ENCODE measurements around the gene MED27.

Gene MED27

DNA sequence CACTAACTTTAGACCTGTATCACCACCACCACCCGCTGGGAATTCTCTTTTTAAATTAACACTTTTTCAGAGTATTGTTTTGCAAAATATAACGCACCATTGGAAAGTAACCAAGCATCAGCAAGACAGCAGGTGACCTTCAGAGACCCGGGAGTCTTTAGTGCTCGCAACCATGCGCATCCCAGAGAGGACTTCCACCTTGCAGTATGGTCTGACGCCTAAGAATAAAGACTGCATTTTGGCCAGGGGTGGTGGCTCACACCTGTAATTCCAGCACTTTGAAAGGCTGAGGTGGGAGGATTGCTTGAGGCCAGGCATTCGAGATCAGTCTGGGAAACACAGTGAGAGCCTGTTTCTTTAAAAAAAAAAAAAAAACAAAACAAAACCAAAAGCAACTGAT is 113.8 kb downstream of the MED27 start:
- DNase-seq (ENCODE audit: low read depth), result no peak

DNA sequence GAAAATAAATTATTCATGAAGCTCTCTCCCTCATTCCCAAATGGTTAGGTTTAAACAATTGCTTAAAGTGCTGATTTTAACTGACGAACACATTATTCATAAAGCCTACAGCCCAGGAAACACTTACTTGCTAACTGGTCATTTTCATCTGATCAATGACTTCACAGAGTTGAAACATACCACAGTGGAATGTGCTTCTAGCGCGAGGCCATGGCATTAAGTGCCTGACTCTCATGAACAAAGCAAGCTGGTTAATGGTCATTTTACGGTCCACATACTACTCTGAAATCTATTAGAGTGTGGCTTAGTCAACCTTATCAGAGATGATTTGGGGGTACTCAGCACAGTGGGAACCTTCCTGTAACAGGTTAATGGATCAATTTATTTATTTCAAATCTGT is 114.6 kb downstream of the MED27 start:
- no peak for DNase-seq (ENCODE audit: low read depth)

DNA sequence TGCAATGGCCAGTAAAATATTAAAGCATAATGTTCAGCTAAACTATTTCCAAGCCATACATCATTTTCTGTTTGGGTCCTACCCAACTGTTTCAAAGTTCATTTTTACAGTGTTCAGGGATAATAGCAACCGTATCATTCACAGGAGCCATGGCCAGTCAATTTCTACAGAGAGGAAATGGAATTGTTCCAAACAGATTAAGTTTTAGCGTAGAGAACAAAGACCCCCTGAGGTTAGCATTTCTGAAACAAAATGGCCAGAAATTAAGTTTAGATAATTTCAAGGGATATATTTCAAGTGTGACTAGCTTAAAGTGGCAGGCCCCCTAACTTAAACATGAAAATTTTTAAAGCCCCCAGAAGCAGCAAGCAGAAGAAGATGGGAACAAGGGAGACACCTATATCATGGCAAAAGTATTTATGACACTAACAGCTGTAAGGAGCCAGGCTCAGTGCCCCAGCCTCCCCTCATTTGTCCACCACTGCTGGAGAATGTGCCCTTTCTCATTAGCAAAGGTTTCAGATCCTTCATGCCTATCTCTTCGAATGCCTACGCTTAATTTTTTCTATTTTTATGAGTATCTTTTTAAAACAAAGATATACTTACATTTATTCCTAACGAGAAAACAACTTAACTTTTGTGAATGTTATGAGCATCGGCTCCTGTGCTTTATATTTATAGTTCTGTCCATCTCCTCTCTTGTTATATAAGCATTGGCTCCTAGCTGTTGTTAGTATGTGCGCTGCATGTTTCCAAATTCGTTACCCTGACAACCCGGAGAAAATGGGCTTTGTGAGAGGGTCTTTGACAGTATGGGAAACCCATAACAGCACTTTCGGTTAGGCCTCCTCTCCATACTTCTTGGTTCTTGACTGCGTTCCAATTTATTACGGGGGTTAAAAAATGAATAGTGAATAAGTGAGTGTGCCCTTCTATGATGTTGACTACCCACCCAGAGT is 116.3 kb downstream of the MED27 start:
- DNase-seq (ENCODE audit: low read depth), result no peak

DNA sequence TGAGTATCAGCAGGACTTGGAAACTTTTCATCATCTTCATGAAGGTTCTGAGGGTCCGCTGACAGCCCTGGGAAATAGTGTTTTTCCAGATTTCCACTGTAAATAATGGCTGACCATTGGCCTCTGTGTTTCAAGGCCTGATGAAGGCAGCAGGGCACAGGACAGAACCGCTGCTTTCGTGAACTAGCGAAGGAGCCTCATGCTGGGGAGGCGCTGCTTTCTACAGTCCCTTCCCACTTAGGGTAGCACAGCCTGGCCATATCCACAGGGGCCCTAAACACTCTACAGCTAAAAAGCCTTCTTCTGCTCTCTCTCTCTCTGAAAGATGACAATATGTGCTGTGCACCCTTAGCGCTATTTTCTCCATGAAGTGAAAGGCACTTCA is 118.2 kb downstream of the MED27 start:
- no peak for DNase-seq (ENCODE audit: low read depth)

DNA sequence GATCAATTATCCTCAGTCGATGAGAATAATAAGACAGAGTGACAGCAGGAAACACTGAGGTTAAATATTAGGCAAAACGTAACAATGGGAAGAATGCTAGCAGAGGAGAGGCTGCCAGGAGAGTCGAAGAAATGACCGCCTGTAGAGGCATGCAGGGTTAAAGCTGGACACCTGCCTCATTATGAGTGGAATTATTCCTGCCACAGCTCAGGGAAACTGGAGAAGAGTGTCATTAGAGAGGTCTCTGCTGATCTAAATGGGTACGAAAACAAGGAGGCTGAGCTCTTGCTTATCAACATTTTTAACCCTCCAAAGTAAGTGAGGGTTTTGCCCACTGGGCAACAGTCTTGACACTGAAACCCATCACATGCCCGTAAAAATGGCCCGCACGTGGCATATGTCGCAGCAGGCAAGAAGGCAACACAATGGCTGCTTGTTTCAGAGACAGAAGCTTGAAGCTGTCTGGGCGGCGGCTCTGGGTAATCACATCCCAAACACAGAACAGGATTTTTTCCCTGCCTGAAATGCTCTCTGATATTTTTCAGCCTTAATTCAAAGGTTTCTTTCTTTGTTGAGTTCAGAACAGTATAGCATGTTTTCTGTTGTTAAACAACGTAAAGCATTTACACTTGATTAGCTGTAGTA is 118.7 kb downstream of the MED27 start:
- DNase-seq (ENCODE audit: low read depth), result no peak

DNA sequence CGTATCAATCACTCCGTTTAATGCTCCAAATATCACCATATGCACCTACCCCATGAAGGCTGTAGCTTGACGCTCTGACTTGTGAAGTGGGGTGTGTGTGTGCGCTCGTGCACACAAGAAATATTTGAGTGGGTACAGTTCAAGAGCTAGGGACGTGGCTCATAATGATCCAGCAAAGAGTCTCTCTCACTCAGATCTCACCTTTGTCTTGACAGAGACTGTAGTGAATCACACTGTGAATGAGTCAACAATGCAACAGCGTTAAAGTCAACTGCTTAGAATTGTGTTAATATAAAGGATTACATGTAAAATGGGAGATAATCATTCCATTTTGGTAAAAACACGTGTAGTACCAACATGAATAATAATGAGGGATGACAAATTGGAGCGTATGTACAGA is 119.4 kb downstream of the MED27 start:
- DNase-seq (ENCODE audit: low read depth), result peak; percentile 59

DNA sequence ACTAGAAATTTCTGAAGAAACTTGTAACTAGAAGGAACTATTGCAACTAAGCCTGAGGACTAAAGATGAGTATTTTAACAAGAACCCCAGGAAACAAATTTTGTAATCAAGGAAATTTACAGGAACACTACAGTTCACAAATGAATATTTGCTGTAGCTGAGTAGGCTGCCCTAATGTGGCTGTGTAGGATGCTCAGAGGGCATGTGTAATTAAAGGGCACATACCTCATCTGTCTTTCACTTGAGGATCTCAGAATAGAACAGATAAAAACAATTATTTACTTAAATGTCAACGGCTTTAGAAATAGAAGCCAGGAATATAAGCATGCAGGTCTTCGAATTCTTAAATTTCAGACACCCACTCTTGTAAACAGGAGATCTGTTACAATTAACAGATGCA is 119.8 kb downstream of the MED27 start:
- DNase-seq (ENCODE audit: low read depth), result no peak

DNA sequence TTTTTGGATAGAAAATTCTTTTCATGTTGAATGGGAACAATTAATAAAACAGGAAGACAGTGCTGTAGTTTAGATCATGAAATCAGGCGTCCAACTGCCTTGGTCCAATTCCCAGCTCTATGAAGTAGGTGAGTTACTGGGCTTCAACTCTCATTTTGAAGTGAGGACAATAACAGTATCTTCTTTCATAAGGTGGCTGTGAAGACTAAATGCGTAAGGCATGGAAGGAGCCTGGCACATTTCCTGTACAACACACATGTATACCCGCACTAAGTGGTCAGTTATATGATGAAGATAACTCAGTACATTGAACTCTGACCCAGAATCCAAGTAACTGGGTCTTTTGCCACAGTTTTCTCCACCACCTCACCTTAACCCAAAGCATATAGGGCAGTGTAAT is 120.6 kb downstream of the MED27 start:
- no peak for DNase-seq (ENCODE audit: low read depth)

DNA sequence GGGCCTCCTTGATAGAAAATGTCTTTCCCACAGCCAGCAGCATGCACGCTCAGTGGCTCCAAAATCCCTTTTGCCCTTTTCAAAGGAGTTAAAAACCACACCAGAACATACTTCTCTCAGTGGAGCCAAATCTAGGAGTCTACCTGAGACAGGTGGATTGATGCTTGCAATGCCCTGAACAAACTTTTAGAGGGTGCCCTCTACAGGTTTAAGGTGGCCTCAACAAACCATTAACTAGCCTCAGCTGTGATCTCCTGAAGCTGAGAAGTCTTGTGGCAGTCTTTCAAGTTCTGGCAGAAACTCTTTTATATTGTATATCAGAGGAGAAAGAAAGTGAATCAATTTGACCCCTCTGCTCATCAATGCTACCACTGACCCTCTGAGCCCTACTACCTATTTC is 125.4 kb downstream of the MED27 start:
- peak; percentile 15 for DNase-seq (ENCODE audit: low read depth)

DNA sequence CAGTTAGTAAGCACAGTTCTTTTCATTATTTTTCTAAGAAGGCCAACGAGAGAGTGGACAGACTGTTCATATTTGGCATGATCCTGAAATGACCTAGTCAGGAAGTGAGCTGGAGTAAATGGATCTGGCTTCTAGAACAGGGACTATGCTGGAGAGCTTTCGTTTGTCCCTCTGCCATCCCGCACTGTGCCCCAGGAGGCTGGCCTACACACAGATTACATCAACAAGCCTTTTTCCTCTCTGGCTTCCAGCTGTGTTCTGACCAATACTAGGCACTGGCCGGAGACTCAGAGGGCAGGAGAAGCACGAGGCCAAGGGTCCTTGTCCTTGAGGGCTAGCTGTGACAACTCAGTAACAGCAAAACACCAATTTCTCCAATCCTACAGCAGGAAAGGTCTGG is 127.8 kb downstream of the MED27 start:
- no peak for DNase-seq (ENCODE audit: low read depth)

DNA sequence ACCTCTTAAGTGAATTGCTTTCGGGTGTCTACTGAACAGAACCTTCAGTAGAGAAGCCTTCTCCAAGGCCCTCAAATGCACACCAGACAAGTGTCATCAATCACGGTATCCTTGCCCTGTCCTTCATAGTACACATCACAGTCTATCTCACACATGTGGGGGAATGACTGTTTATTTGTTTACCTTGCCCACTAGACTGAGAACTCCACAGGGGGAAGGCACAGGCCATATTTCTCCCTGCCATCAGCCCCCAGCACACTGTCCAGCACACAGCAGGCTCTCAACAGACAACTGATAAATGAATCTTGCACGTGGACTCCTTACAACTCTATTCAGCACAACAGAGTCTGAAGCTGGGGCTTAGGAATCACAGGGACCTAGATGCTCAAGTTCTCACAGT is 128.5 kb downstream of the MED27 start:
- no peak for DNase-seq (ENCODE audit: low read depth)

DNA sequence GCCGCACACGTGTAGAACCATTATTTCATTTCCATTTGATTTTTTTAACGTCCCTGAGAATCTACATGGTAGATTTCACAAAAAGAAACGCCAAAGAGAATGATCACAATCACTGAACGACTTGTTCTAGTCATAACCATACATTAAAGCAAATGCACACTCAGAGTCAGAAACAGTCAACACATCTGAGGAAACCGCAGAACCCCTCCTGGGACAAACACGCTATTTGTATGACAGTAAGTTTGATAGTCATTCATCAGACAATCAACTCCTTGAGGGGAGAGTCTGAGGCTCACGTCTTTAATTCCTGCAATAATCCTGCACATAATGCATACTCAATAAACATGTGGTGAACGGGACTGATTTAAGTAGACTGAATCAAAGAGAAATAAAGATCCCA is 129.2 kb downstream of the MED27 start:
- DNase-seq (ENCODE audit: low read depth), result no peak

DNA sequence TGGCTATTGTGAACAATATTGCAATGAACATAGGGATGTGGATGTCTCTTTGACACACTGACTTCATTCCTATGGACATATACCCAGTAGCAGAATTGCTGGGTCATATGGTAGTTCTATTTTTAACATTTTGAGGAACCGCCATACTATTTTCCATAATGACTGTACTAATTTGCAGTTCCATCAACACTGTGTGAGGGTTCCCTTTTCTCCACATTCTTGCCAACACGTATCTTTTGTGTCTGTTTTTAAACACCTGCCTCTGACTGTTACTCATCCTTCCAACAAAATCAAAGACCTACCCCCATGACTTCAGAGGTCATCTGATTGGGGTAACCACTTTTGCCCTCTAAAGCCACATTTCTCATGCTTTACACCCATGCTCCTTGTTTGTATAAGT is 133.5 kb downstream of the MED27 start:
- DNase-seq (ENCODE audit: low read depth), result no peak

DNA sequence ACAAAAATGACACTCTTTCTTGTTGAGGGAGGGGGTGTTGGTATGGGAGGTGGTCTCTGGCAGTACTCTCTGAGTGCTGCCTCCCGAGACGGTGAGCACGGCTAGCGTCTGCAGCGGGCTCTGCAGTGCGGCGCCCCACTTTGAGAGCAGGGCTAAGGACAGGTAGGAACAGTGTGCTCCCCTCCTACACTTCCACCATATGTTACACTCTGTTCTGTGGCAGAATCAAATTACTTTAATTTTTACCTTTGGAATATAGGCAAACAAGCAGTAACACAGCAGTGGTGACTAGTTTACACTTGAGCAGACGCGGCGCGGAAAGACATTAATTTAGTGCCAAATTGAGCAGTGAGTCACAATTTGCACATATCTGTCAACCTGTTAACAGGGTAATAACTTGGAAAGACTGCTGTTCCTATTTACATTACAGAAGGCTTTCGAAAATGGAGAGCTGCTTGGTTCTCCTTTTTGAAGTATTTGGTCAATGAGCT is 136.3 kb downstream of the MED27 start:
- DNase-seq (ENCODE audit: low read depth), result no peak

DNA sequence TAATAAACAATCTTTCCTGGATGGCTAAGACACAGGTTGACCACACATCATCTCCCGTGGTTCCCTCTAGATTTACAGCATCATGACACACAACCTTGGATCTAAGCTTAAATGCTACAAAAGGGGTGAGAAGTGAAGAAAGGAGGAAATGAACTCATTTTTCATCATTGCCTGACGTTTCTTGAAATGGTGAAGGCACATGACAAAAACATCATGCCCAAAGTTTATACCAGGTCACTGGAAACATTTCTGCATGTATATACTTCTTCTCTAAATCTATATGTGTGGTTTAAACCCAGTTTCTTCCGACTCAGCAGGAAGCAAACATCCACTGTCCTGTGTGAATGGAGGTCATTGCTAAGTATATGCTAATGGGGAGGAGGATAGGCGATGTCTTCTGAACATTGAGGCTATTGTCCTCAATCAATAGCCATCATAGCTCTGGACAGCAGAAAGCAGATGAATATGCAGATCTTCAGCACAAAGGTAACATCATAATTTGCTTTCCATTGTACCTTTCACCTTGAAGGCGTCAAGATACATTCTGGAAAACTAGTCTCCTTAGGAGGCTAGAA is 137.4 kb downstream of the MED27 start:
- DNase-seq (ENCODE audit: low read depth), result peak; percentile 78

DNA sequence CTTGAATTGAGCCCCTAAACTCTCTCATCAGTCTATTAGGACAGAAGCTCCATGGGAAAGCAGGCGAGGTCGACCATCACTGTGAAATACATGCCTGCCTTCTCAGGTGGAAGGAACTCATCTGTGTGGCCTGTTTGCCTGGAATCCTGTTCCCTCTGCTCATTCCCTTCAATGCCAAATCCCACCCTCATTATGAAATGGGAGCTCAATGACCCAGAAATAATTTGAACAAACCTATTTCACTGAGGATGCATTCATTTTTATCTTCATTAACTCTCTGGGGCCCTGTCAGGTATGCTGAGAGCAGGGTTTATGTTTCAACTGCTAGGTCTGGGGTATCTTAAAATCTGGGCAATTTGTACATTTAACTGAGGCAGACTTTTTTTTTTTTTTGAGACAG is 142.2 kb downstream of the MED27 start:
- no peak for DNase-seq (ENCODE audit: low read depth)

DNA sequence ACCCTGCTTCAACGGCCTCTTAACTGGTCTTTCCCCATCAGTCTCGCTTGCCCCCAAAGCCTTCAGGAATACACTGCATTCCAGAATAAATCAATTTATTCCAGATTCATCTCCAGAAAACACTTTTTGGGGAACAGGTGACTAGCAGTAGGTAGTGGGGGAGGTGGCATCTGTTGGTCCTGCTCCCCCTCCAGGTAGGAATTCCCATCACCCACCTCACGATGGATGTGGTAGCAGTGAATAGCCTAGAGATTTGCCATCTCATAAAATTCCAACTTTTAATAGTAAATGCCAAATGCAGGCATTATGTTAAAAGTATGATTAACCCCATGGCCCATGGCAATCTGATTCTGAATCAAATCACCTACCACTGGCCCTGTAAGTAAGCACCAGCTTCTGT is 142.7 kb downstream of the MED27 start:
- no peak for DNase-seq (ENCODE audit: low read depth)

DNA sequence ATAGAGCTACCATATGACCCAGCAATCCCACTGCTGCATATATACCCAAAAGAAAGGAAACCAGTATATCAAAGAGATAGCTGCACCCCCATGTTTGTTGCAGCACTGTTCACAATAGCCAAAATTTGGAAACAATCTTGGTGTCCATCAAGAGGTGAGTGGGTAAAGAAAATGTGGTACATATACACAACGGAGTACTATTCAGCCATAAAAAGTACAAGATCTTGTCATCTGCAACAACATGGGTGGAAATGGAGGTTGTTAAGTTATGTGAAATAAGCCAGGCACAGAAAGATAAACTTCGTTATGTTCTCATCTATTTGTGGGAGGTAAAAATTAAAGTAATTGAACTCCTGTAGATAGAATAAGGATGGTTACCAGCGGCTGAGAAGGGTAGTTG is 145.0 kb downstream of the MED27 start:
- no peak for DNase-seq (ENCODE audit: low read depth)

DNA sequence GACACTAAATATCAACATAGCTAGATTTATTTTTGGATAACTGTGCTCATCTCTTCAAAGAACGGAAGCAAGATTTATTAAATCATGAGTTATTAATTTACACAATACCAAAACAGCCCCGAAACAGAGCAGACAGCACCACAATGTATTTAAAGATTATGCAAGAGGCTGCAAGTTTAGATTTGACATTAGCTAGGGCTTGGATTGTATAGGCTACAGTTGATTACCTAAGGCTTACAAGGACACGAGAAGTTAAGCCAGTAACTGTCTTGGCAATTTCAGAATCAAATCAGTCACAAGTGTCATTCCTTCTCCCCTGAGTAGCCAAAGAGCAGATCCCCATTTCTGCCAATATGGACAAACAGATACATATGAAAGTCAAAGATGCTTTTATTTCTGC is 152.6 kb downstream of the MED27 start:
- no peak for DNase-seq (ENCODE audit: low read depth)

DNA sequence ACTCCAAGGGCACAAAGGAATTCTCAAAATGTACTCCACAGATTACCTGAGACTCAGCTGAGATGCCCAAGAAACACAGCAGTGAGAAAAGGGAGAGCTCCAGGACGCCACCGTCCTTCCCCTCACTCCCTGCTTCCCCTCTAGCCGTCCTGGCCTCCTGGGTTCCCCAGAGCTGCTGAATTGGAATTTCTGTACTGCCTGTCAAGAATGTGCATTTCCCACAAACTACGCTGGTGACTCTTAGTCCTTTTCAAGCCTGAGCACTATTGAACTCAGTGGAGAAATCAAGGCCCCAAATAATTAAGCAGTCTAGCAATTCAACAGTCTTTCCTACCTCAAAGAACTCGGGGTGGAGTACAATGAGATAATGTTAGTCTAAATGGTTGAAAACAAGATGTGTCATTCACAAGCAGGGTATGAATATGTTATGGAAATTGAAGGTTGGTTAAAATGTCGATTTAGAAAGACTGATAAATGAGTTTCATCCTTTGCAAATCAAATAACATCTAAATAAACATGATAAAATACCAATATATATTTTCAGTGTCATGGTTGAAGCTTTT is 153.2 kb downstream of the MED27 start:
- DNase-seq (ENCODE audit: low read depth), result no peak

DNA sequence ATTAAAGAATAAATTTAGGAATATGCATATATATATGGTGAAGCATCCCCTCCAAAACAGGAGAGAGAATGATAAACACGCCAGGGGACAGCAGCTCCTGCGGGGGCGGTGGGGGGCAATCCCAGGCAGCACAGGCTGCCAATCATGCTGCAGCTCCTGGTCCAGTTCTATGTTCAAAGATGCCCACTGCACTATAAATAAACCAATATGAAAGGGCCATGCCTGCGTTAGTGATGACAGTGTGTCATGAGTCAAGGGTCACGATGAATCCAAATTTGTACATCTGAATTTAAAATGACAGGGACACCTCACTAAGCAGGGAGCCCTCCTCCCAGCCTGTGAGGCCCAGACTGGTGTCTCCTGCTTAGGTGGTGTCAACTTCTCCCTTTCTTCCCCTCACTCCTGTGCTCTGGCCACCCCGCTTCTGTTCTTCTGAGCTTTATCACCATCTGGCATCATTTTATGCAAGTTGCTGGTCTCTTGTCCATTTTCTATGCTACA is 153.9 kb downstream of the MED27 start:
- no peak for DNase-seq (ENCODE audit: low read depth)

DNA sequence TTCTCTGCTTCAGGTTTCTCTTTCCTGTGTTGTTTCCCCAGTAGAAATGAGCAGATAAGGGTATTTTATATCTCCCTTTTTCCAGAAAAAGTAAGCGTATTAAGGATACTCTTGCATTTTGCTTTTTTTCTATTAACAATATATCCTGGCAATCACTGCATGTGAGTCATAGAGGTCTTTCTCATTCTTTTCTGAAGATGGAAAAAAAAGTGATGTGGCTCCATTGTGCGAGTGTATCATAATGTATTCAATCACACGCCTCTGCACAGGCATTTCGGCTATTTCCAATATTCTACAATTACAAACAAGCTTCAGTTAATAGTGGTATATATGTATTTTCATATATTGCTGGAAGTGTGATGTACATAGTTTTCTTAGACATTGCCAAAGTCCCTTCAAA is 155.9 kb downstream of the MED27 start:
- DNase-seq (ENCODE audit: low read depth), result peak; percentile 48

Data from ELR (cell line).